NCI-H146 treated with DMSO at 0.1 percent for 48 hours (cell line): ENCODE data around the gene TNPO2.
A peak's percentile ranks its signal among the peaks of the same experiment; 100 is the strongest.
"Not testable (repeated sequence)": the region's sequence is repeated elsewhere in the genome, so short reads cannot be mapped to it uniquely, and the experiment has no call there.

Experiments
- DNase-seq: peaks from one replicate; lab custom pipeline; 2025; ENCODE audit not compliant: unreplicated experiment; lab: John Stamatoyannopoulos, UW

Gene TNPO2

DNA sequence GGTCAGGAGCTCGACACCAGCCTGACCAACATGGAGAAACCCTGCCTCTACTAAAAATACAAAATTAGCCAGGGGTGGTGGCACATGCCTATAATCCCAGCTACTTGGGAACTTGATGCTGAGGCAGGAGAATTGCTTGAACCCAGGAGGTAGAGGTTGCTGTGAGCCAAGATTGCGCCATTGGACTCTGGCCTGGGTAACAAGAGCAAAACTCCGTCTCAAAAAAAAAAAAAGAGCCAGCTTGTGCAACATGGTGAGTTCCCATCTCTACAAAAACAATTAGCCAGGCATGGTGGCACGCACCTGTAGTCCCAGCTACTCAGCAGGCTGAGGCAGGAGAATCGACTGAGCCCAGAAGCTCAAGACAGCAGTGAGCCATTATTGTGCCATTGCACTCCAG is 45.7 kb downstream of the TNPO2 start:
- not testable (repeated sequence) for DNase-seq

GRCh38 chr19:12676928-12677327 is 46.8 kb downstream of the TNPO2 start:
- no peak for DNase-seq

GRCh38 chr19:12676384-12676792 is 47.3 kb downstream of the TNPO2 start:
- peak; percentile 69 for DNase-seq

GRCh38 chr19:12675940-12676339 is 47.8 kb downstream of the TNPO2 start:
- DNase-seq, result no peak

GRCh38 chr19:12675399-12675798 is 48.3 kb downstream of the TNPO2 start:
- no peak for DNase-seq

DNA sequence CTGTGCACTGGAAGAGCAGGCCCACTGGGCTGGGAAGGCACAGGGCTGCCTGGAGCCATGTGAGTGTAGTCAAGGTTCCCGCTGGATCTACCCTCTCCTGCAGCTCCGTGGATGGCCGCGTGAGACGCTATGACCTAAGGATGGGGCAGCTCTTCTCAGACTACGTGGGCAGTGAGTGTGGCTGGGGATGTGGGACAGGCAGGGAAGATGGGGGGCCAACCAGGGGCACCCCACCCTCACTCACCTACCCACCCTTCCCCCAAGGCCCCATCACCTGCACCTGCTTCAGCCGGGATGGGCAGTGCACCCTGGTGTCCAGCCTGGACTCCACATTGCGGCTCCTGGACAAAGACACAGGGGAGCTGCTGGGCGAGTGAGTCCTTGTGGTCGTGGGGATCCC is 51.0 kb downstream of the TNPO2 start:
- no peak for DNase-seq

DNA sequence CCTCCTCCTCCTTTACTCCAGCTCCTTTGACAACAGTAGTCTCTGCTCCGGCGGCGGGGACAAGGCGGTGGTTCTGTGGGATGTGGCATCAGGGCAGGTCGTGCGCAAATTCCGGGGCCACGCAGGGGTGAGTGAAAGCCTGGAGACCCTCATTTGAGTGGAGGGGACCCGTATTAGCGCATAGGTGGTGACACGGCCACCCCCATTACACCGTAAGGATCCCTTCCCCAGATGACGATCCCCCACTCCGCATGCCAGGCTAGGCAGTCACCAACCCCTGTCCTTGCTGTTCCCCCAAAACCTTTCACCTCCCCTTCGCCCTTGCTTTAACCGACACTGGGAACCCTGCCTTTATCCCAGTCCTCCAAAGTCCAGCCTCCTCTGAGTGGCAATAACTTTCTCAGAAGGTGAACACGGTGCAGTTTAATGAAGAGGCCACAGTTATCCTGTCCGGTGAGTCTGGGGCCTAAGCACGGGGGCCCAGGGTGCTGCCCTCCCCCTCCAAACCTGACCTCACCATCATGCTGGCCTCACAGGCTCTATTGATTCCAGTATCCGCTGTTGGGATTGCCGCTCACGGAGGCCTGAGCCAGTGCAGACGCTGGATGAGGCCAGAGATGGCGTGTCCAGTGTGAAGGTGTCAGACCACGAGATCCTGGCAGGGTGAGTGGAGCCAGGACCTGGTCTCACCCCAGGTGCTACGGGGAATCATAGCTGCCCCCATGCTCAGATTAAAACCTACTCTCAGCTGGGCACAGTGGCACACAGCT is 53.4 kb downstream of the TNPO2 start:
- DNase-seq, result no peak

- peak; percentile 92 for DNase-seq
Measured at GRCh38 chr19:12669270-12670158, 54.2 kb downstream of the TNPO2 start.

GRCh38 chr19:12668932-12669269 is 54.8 kb downstream of the TNPO2 start:
- no peak for DNase-seq

DNA sequence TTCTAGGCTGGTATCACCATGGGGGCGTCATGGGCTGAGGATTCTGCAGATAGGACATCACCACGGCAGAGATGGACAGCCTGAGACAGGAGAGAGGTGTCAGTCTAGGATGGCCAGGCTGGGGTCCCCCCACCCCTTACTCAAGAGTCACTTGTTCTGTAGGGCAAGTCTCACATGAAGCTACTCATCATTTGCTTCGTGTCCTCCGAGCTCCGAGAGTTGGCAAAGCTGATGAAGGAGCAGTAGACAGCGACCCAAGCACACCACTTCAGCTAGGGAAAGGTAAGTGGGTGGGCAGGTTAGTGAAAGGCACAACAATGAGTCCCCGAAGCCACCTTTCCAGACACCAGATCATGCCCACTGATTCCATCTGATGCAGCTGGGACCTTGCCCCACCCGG is 55.4 kb downstream of the TNPO2 start:
- no peak for DNase-seq

GRCh38 chr19:12667731-12668302 is 55.9 kb downstream of the TNPO2 start:
- no peak for DNase-seq

DNA sequence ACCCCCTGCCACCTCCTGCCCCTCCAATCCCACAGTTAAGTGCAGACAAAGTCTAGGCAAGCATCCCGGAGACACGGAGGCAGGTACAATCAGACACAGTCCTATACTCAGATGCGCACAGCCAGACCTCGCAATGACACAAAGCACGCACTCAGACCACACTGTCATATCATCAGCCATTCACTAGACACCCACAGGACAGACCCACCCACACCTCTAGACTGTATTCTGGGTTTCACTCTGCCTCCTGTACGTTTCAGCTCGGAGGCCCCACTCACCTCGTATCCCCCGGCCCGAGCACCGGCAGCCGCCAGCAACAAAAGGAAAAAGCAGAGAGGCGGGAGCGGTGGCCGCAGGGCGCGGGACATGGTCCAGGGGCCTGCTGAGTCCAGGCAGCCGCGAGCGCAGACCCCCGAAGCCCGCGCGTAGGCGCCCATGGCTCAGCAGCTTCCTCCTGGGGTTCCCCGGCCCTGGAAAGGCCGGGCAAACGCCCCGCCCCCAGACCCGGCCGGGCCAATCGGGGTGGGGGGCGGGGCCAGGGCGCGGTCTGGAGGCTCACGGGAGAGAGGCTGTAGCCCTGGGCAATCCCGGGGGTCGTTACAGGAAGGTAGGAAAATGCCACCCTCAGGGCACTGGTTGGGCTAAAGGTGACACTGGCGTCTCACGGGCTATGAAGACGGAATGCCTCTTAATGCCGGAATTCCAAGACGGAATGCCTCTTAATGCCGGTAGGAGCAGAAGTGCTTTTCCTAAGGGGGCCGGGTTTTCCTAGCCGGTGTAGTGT is 57.3 kb downstream of the TNPO2 start, which contains the start of the genes MAN2B1 and WDR83:
MAN2B1 (minus strand) TSS at position 478 of the 784 bp plus-strand sequence; CDS start at position 437, 41 bp downstream.
WDR83 (plus strand) TSS at position 543 of the 784 bp plus-strand sequence. CDS start 2,984 bp downstream, outside the sequence.
- peak; percentile 83 for DNase-seq

- DNase-seq, result no peak
Measured at GRCh38 chr19:12665671-12666264, 58.0 kb downstream of the TNPO2 start.

GRCh38 chr19:12665281-12665573 is 58.5 kb downstream of the TNPO2 start:
- no peak for DNase-seq

DNA sequence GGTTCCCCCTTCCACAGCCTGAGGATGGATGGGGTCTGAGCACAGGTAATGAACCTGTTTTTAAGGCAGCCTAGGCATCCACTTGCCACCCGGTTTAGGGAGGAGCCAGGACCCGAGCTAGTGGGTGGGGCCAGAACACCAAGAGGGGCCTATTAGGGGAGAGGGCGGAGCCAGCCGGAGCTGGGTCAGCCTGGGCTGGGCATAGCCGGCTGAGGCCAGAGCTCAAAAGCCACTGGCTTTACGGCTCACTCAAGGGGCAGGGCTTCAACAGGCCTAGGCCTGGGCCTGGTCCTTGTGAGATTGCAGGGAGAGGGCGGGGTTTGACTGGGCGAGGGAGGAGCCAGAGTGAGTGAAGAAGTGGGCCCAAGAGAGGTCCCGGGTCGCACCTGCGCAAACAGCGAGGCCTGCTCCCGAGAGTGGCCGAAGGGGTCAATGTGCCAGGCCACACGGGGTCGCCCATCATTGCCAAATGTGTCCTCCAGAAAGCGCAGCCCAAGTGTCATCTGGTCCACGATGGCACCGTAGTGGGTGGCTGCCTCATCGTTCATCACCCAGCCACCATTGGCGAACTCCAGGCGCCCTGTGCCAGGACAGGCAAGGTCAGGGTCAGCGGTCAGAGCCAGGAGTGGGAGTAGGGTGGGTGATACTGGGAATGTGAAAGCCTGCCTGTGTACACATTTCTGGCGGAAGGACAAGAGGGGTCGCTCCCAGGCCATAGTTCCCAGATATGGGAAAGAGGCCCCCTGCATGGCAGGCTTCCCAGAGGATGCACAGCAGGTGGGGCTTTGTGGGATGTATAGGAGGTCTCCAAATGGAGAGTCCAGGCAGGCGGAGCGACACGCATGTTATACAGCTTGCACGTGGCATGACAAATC is 59.1 kb downstream of the TNPO2 start:
- no peak for DNase-seq

- DNase-seq, result no peak
Measured at GRCh38 chr19:12660980-12661379, 62.8 kb downstream of the TNPO2 start.

DNA sequence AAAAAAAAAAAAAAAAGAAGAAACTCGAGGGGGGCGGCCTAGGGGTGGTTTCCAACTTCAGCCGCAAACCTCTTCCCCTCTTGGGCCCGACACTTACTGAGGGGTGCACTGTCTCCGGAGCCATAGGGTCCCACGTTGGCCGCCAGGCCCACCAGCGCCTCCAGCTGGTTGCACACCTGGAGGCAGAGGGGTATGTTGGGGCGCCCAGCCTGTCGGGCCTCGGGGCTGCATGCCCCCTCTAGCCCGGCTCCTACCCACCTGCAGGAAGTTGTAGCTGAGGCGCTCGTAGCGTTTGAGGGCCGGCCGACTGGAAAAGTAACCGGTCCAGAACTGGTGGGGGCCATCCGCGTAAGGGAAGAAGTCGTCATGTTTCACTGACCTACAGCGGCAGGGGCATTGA is 65.8 kb downstream of the TNPO2 start:
- DNase-seq, result no peak

DNA sequence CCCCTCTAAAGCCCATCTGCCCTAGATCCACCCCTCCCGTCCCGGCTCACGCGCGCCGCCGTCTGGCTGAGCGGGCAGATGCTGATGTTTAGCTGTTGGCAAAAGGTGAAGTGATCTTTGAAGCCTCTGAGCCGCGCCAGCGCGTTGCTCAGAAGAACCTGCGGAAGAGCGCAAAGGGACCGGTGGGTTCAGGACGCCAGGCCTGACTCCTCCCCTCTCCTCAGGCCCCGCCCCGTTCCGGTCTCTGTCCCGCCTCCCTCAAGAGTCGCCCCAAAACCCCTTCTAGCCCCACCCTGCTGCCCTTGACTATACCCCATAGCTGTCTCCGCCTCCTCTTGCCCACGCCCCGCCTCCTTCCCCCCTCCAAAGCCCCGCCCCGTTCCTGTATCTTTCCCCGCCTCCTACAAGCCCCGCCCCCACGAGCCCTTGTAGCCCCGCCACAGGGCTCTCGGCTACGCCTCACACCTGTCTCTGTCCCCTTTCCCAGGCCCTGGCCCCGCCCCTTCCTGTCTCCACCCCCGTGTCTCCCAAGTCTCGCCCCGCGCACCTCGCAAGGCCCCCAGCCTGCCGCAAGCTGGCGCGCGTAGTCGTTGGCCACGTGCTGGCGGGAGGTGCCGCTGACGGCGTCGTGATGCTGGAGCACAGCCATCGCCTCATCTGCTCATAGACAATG is 66.7 kb downstream of the TNPO2 start:
- no peak for DNase-seq

GRCh38 chr19:12655546-12655945 is 68.2 kb downstream of the TNPO2 start:
- no peak for DNase-seq
